ENCODE measurements around the gene CDHR2.

- TF ChIP-seq POLR2AphosphoS5 (IDR thresholded peaks at IDR 0.05) (no peak), CTCF (IDR thresholded peaks at IDR 0.05) (no peak), POLR2A (IDR thresholded peaks at IDR 0.05) (no peak)
Measured at GRCh38 chr5:176549871-176550270, 729 bp downstream of the CDHR2 start.

Measured in suprapubic skin (tissue), 4 donors.